Prostate gland (tissue), 2 donors: Measurements from ENCODE around the gene ELAVL2. TPM values are rescaled to one million over a fixed set of nuclear protein-coding genes. Genes with fewer than 3 reads are reported as not detected.
A peak's percentile ranks its signal among the peaks of the same experiment; 100 is the strongest.

Source experiments
- DNase-seq: peaks from one replicate; pipeline ENCODE4 v3.0.0-alpha.2; 2019; ENCODE audit warnings: low spot score
- H3K27ac ChIP-seq, 2 donors: fragments of 200-600 bp; sonication (generic); 2 replicates each; pipeline ENCODE4 v1.5.1; 2017 to 2019
- H3K27me3 ChIP-seq: fragments of 200-600 bp; sonication (generic); replicated peaks from 2 replicates; pipeline ENCODE4 v1.5.1; 2019; ENCODE audit not compliant: insufficient read depth
- H3K36me3 ChIP-seq, 2 donors: fragments of 200-600 bp; sonication (generic); 1 replicate in 1 of 2; 2 replicates in 1 of 2; pipeline versions ENCODE4 v1.5.1 to v1.8.1; 2017 to 2019
- H3K4me1 ChIP-seq: fragments of 200-600 bp; sonication (generic); replicated peaks from 2 replicates; pipeline ENCODE4 v1.5.1; 2019
- H3K4me3 ChIP-seq, 2 donors: fragments of 200-600 bp; sonication (generic); 2 replicates each; pipeline ENCODE4 v1.5.1; 2017 to 2019
- H3K9me3 ChIP-seq: fragments of 200-600 bp; sonication (generic); 2 replicates; pipeline ENCODE4 v1.5.1; 2017
- POLR2A ChIP-seq: fragments of 450-650 bp; IDR thresholded peaks from one replicate; pipeline ENCODE4 v1.6.1; 2016; ENCODE audit warnings: antibody characterized with exemption, mild to moderate bottlenecking
- POLR2AphosphoS5 ChIP-seq: sonication (generic); formaldehyde crosslinking; IDR thresholded peaks from one replicate; pipeline ENCODE4 v1.6.1; 2017; ENCODE audit warnings: antibody characterized with exemption
- WGBS: methylation state at CpG from one replicate; pipeline ENCODE4 v1.1.5; 2018; 5-methylcytosine and 5-hydroxymethylcytosine counted together
- intact Hi-C: fragments of 100-400 bp; cut with DNase I; formaldehyde crosslinking; loops from one replicate; pipeline ENCODE4 v1.14.2; 2022
- total RNA-seq, 2 donors: library from RNA; depleted of rRNA; stranded (reverse); fragments of >200 nt; gene quantifications; one replicate each; pipeline ENCODE4 v1.1.0, GENCODE V29; 2016
- TF ChIP-seq, protein P1 (sequence below), 4 experiments: fragments of 200-600 bp in 2 of 4; fragments of 450-650 bp in 2 of 4; sonication (generic) in 2 of 4; IDR thresholded peaks; 1 replicate in 3 of 4; 2 replicates in 1 of 4; pipeline ENCODE4 v1.5.1; 2016 to 2019; ENCODE audit warnings: antibody characterized with exemption in 4 of 4, mild to moderate bottlenecking in 2 of 4, moderate library complexity in 2 of 4

The ELAVL2 gene
- total RNA-seq: 10 to 100 TPM in 1 of 2 donors, under 1 TPM in 1; 0.55 to 43.1 TPM

DNA sequence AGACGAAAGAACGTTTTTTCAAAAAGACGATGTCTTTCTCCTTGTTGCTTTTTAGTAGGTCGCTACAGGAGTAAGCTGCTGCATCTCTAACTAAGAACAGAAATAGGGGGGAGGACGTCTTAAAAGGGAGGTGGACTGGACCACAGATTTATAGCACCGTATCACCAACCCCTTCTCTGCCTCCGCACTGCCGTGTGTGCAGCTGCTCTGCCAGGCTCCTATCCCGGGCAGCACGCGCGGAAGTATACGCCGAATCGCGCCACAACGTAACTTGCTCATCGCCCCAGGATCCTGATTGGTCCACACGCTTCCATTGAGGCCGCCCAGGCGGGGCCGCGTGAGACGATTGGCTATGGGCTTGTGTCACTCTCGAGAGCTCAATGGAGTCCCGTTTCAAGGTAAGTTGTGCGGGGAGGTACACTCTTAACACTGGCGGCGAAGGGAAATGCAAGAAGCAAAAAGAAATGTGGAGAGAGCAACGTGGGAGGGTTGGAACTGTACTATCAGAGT, at the start of gene ELAVL2:
TSS of gene ELAVL2 (minus strand) at position 121 of the 510 bp plus-strand sequence. CDS start 64,006 bp downstream, outside the sequence.
- Histone ChIP-seq H3K9me3 (no peaks in the 10 kb centered on the region), H3K27ac (no peak within 1 kb of the TSS), H3K4me1 (no peaks in the 10 kb centered on the region), H3K36me3 (no peaks in the 10 kb centered on the region), H3K27me3 (peaks cover 43% of the 10 kb centered on the region), H3K4me3 (no peak within 1 kb of the TSS)
- 5% methylated on average over 30 of the region's 30 CpGs for WGBS
- intact Hi-C loops: no loop called here
- TF ChIP-seq, protein P1, sequence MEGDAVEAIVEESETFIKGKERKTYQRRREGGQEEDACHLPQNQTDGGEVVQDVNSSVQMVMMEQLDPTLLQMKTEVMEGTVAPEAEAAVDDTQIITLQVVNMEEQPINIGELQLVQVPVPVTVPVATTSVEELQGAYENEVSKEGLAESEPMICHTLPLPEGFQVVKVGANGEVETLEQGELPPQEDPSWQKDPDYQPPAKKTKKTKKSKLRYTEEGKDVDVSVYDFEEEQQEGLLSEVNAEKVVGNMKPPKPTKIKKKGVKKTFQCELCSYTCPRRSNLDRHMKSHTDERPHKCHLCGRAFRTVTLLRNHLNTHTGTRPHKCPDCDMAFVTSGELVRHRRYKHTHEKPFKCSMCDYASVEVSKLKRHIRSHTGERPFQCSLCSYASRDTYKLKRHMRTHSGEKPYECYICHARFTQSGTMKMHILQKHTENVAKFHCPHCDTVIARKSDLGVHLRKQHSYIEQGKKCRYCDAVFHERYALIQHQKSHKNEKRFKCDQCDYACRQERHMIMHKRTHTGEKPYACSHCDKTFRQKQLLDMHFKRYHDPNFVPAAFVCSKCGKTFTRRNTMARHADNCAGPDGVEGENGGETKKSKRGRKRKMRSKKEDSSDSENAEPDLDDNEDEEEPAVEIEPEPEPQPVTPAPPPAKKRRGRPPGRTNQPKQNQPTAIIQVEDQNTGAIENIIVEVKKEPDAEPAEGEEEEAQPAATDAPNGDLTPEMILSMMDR (IDR thresholded peaks at IDR 0.05): no peak
- TF ChIP-seq POLR2A: no peak
- TF ChIP-seq POLR2AphosphoS5: no peak
- DNase-seq: peak; percentile 34

DNA sequence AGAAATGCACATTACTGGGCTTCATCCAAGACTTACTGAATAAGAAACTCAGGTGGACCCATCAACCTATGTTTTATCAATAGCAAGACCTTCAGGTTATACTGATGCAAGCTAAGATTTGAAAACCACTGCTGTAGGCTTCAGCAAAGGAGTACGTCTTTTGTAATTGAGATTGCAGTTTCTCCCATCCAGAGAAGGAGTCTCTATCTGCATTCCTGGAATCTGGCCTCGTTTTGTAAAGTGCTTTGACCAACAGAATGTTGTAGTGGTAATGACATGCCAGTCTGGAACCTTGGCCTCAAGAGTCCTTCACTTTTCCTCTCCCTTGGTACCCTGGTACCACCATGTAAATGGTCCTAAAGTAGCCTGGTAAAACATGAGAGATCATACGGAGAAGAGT, 32.2 kb upstream of the ELAVL2 start:
- 73% methylated on average over 3 of the region's 3 CpGs for WGBS

DNA sequence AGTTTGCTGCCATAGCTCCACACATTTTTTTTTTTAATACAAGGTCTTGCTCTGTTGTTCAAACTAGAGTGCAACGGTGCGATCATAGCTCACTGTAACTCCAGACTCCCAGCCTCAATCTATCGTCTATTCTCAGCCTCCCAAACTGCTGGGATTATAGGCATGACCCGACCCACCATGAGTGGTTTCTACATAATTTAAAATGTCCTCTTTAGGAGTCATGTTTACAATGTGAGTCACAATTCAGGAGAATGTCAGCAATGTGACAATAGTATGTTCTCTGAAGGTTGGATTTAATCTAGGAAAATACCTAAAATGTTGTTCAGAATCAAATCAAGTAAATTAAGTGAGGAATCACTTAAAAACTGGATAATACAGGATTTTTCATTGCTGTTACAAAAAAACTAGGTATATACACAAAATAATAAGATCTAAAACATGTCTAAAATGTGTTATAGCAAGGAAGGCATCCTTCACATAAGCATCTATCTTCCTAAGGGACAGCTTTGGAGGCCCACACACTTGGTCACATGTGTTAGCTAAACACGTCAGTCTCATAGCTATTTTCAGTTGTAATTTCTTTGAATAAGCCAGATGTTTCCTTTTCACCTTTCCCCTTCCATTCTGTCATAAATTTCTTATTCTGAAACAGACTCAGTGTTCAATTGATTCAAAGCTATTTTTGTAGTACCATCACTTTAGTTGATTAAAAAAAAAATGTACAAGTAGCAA, 30.0 kb upstream of the ELAVL2 start:
- H3K4me1 ChIP-seq: no peaks in the 10 kb centered on the region
- TF ChIP-seq, protein P1 (IDR thresholded peaks at IDR 0.05): no peak
- TF ChIP-seq POLR2A: no peak
- TF ChIP-seq POLR2AphosphoS5: no peak
- no peaks in the 10 kb centered on the region for H3K36me3 ChIP-seq
- H3K27ac ChIP-seq: no peak overlapping the region
- DNase-seq: no peak
- H3K27me3 ChIP-seq: no peaks in the 10 kb centered on the region
- H3K9me3 ChIP-seq: no peaks in the 10 kb centered on the region
- intact Hi-C loops: no loop called here
- 71% methylated on average over 5 of the region's 5 CpGs for WGBS
- no peak overlapping the region for H3K4me3 ChIP-seq

More for the DNA sequence above, 32.2 kb upstream of the ELAVL2 start:
- DNase-seq: no peak
- no peaks in the 10 kb centered on the region for H3K9me3 ChIP-seq
- no peak overlapping the region for H3K27ac ChIP-seq
- H3K27me3 ChIP-seq: no peaks in the 10 kb centered on the region
- H3K4me1 ChIP-seq: no peaks in the 10 kb centered on the region
- TF ChIP-seq POLR2A (no peak), POLR2AphosphoS5 (no peak)
- TF ChIP-seq, protein P1 (IDR thresholded peaks at IDR 0.05): no peak
- intact Hi-C loops: no loop called here
- no peaks in the 10 kb centered on the region for H3K36me3 ChIP-seq
- no peak overlapping the region for H3K4me3 ChIP-seq

DNA sequence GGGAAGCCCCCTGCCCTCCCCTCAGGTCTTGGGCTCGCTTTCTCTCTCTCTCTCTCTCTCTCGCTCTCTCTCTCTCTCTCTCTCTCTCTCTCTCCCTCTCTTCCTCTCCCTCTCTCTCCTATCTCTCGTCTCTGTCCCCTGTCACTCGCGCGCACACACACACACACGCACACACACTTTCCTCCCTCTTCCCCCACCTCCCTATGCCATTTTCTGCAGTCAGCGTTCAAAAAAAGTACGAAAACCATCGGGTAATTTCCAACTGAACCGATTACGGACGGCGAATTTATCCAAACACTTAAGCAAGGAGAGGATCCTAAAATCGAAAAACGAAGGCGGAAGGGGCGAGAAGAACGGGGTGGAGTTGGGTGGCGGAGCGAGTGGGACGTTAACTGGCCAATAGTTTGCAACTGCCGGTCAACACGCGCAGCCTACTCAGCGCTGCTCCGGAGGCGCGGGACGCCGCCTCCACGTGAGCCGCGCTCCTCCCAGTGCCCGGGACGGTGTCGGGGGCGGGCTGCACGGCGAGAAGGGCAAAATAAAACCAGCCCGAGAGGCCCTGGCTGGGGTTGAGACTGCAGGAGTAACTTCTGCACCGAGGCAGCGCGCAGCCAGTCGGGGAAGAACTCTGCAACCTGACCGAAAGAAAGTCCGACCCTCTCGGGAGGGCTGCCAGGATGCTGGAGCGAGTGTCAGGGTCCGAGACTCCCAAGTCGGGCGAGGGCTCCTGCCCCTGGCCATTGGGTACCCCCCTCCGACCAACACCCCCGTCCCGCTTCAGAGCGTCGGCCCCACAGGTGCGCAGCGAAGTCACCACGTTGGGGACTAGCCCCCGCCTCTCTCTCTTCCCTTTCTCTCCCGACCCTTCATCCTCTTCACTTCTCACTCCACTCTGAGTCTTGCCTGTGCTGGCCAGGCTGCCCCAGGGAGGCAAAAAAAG, 24.9 kb upstream of the ELAVL2 start:
- no peak for DNase-seq
- Histone ChIP-seq H3K36me3 (no peaks in the 10 kb centered on the region), H3K27me3 (peaks cover 7% of the 10 kb centered on the region), H3K27ac (no peak overlapping the region), H3K4me3 (peak overlapping the region; percentile 20 to 27), H3K4me1 (no peaks in the 10 kb centered on the region), H3K9me3 (no peaks in the 10 kb centered on the region)
- no peak for TF ChIP-seq POLR2A
- no peak for TF ChIP-seq POLR2AphosphoS5
- TF ChIP-seq, protein P1 (IDR thresholded peaks at IDR 0.05): no peak
- 2% methylated on average over 61 of the region's 62 CpGs for WGBS
- intact Hi-C loops: no loop called here
